Pancreas (tissue), 10 donors: Measurements from ENCODE around the gene FBXL17. TPM values are rescaled to one million over a fixed set of nuclear protein-coding genes. Genes with fewer than 3 reads are reported as not detected.

Experiments
- ATAC-seq, 4 donors: fragments of 200-7000 bp; cut with Tn5 transposase; one replicate each; pipeline versions ENCODE4 v1.8.0 to v1.9.1; 2020; ENCODE audit warnings: mild to moderate bottlenecking in 4 of 4, moderate library complexity in 4 of 4
- DNase-seq, 6 donors: peaks; one replicate each; pipeline ENCODE4 v3.0.0-alpha.2; 2020
- FAIRE-seq: peaks from 2 replicates; lab custom pipeline; 2012; peaks lifted over from hg19 to GRCh38; lab: Jason Lieb, UNC
- H3K27ac ChIP-seq, 4 donors: fragments of 200-600 bp; sonication (generic); 1 replicate in 3 of 4; 2 replicates in 1 of 4; pipeline versions ENCODE4 v1.5.0 to v1.8.0; 2020
- H3K27me3 ChIP-seq, 4 donors: fragments of 200-600 bp; one replicate each; pipeline ENCODE4 v1.8.0; 2021
- H3K36me3 ChIP-seq, 3 donors: fragments of 200-600 bp; sonication (generic) in 1 of 3; one replicate each; pipeline versions ENCODE4 v1.5.0 to v1.8.0; 2020 to 2021
- H3K4me1 ChIP-seq, 3 donors: fragments of 200-600 bp; one replicate each; pipeline ENCODE4 v1.8.0; 2021
- H3K4me3 ChIP-seq, 4 donors: fragments of 200-600 bp; sonication (generic) in 2 of 4; one replicate each; pipeline versions ENCODE4 v1.5.0 to v1.8.0; 2020 to 2021
- H3K9me3 ChIP-seq, 4 donors: fragments of 200-600 bp; one replicate each; pipeline ENCODE4 v1.8.0; 2021
- CTCF ChIP-seq, 4 donors: fragments of 200-600 bp; sonication (generic) in 3 of 4; IDR thresholded peaks; one replicate each; pipeline versions ENCODE4 v1.5.0 to v1.8.0; 2021; ENCODE audit warnings: antibody characterized with exemption in 4 of 4
- WGBS, 2 donors: extraction: QIAGEN DNeasy Blood & Tissue Kit; methylation state at CpG; one replicate each; pipeline ENCODE4 v1.1.7; 2013; 5-methylcytosine and 5-hydroxymethylcytosine counted together
- intact Hi-C, 3 donors: fragments of 100-400 bp; cut with DNase I; formaldehyde crosslinking; loops; one replicate each; pipeline versions ENCODE4 v1.11.1 to v1.14.2; 2022
- polyA plus RNA-seq, 2 donors: library from polyadenylated mRNA; stranded (reverse); fragments of 200-250 nt; gene quantifications; one replicate each; pipeline ENCODE4 v1.2.3, GENCODE V29; 2013
- total RNA-seq, 6 donors: library from RNA; stranded (reverse); fragmentation: NEBNext Ultra II Directional in 4 of 6; extraction: Animal tissue kit (Norgen Biotek cat#: 25700) in 4 of 6; gene quantifications; one replicate each; pipeline versions ENCODE4 v1.2.1 to v1.2.4, GENCODE V29; 2021 to 2023
- donor health status: healthy with polysubstance abuse.
- donor health status: DM: no; HTN: no; CAD: no; lungs with moderate emphysema.
- donor health status: DM: no; HTN: no; CAD: no.
- donor health status: control.
- donor health status: control.
- donor health status: Bipolar disorder and iron deficiency.
- donor health status: DM: yes; HTN: yes; CAD: no.
- donor health status: DM: no; HTN: no; CAD: no.
- donor health status: DM: no; HTN: no; CAD: no.
- donor health status: DM: yes; HTN: yes; CAD: no.

FBXL17 gene
- total and polyA plus RNA-seq, 8 donors = 4.2 to 11.1 (median 7.3) TPM

- Histone ChIP-seq H3K4me1 (no peaks in the 10 kb centered on the region), H3K9me3 (no peaks in the 10 kb centered on the region), H3K4me3 (no peak overlapping the region), H3K36me3 (no peaks in the 10 kb centered on the region), H3K27ac (no peak overlapping the region), H3K27me3 (no peaks in the 10 kb centered on the region)
- TF ChIP-seq CTCF (IDR thresholded peaks at IDR 0.05) = no peak
- intact Hi-C loops = no loop called here
- no peak for ATAC-seq
- no peak for FAIRE-seq
- DNase-seq = no peak
These were observed 413.5 kb downstream of the FBXL17 start for GRCh38 chr5:107968406-107968843.

- no peak for TF ChIP-seq CTCF (IDR thresholded peaks at IDR 0.05)
- Histone ChIP-seq H3K4me3 (no peak overlapping the region), H3K27ac (no peak overlapping the region), H3K9me3 (no peaks in the 10 kb centered on the region), H3K27me3 (no peaks in the 10 kb centered on the region), H3K36me3 (no peaks in the 10 kb centered on the region), H3K4me1 (no peaks in the 10 kb centered on the region)
- ATAC-seq (no peak), FAIRE-seq (no peak), DNase-seq (no peak)
- intact Hi-C loops = no loop called here
- WGBS, 2 donors = 88 to 95% methylated on average over 1 of the region's 1 CpG
These were observed 415.7 kb downstream of the FBXL17 start for GRCh38 chr5:107966201-107966600.

DNA sequence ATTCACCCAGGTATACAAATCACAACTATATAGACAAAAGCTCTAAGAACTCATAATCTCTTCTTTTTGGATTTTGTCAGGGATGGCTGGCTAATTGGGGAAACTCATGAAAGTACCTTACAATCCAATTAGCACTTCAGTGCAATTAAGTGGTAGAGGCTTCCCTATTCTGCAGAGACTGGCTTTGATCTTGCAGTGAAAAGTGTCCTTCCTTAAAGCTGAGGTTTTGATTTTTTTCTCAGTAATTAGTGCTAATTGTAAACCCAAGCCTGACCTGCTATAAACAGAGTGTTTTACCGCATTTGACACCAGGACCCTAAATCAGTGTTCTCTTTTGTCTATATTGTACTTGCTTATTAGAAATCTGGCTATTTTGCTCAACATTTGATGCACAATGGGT, 417.2 kb downstream of the FBXL17 start:
- Histone ChIP-seq H3K4me3 (no peak overlapping the region), H3K27me3 (no peaks in the 10 kb centered on the region), H3K27ac (no peak overlapping the region), H3K36me3 (no peaks in the 10 kb centered on the region), H3K4me1 (no peaks in the 10 kb centered on the region), H3K9me3 (no peaks in the 10 kb centered on the region)
- no peak for TF ChIP-seq CTCF (IDR thresholded peaks at IDR 0.05)
- intact Hi-C loops = no loop called here
- WGBS, 2 donors = 99 to 100% methylated on average over 1 of the region's 1 CpG
- no peak for ATAC-seq
- DNase-seq = no peak
- no peak for FAIRE-seq

DNA sequence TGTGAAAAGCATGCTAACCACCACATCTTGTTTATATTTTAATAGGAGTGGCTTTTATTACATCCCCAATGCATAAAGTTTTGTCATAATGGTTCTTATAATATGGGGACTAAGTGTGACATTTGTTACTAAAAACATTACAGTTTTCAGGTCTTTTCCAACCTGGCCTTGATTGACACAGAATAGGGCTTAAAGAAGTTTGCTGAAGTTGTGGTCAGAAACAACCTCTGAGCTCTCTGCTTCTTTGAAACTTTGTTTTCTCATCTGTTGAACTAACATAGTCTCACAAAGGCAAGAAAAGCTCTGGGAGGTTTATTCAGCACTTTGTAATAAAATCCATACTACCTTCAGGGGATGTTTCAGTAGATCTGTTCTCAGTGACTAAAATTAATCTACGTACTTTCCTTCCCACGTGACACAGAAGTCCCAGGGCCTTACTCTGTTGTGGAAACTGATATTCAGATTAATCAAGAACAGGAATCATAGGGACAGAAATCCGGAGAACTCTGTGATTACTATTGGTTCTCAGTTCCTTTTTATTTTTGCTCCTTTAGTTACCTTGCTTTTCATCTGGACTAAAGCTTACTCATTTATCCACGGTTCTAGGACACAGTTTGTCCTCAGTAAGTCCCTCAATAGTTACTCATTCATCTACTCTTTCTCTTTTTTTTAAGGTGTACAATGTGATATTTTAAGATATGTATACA, 422.2 kb downstream of the FBXL17 start:
- ATAC-seq = no peak
- Histone ChIP-seq H3K27me3 (no peaks in the 10 kb centered on the region), H3K4me1 (no peaks in the 10 kb centered on the region), H3K36me3 (no peaks in the 10 kb centered on the region), H3K4me3 (no peak overlapping the region), H3K27ac (no peak overlapping the region), H3K9me3 (no peaks in the 10 kb centered on the region)
- 88 to 90% methylated on average over 4 of the region's 4 CpGs for WGBS, 2 donors
- DNase-seq = no peak
- intact Hi-C loops = no loop called here
- TF ChIP-seq CTCF (IDR thresholded peaks at IDR 0.05) = no peak
- no peak for FAIRE-seq

DNA sequence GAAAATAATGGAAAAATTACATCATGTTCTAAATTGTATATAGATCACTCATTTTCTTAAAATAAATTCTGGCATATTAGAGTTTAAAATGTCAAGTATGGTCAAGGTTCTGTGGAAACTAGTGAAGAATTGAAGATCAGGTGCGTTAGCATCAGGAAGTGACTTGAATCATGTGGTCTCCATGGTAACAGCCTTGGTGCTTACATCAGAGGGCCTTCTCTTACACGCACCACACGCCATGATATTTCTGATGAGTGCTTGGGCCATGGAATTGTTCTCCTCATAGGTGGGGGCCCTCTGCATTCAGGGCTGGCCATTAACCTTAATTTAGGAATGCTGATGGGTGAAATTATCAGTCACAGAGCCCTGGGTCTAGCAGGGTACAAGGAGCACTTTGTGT, 423.0 kb downstream of the FBXL17 start:
- H3K27ac ChIP-seq = no peak overlapping the region
- no peak for FAIRE-seq
- ATAC-seq = peak in 2 of 4 donors; percentile 48 to 54

More for the DNA sequence above, 423.0 kb downstream of the FBXL17 start:
- Histone ChIP-seq H3K9me3 (no peaks in the 10 kb centered on the region), H3K27me3 (no peaks in the 10 kb centered on the region), H3K4me3 (no peak overlapping the region), H3K4me1 (no peaks in the 10 kb centered on the region), H3K36me3 (no peaks in the 10 kb centered on the region)
- WGBS, 2 donors = 90 to 98% methylated on average over 3 of the region's 3 CpGs
- TF ChIP-seq CTCF (IDR thresholded peaks at IDR 0.05) = no peak
- DNase-seq = no peak
- intact Hi-C loops = no loop called here
